Measurements from ENCODE around the gene ZCCHC7. TPM values are rescaled to one million over a fixed set of nuclear protein-coding genes. Genes with fewer than 3 reads are reported as not detected.

Gene ZCCHC7
- total and polyA plus RNA-seq, 2 experiments from 2014 or later: 29.8 to 38.8 TPM

- no peak for TF ChIP-seq ZNF462 (CRISPR knock-in tag; IDR thresholded peaks at IDR 0.05)
These were observed 20.0 kb upstream of the ZCCHC7 start (continued) for GRCh38 chr9:37100327-37100726.

- Mint-ChIP-seq H3K9me3 (no peaks in the 10 kb centered on the region), H3K4me1 (peaks cover 7% of the 10 kb centered on the region; the same call in 2 of the 3 replicates), H3K27me3 (ENCODE audit: insufficient read depth, low read depth, poor library complexity) (no peaks in the 10 kb centered on the region), H3K4me3 (no peak overlapping the region), H3K27ac (no peak overlapping the region), H3K36me3 (ENCODE audit: low read depth) (no peaks in the 10 kb centered on the region)
- H3K36me3 ChIP-seq (ENCODE audit: insufficient read depth): no peaks in the 10 kb centered on the region
- no peak for DNase-seq (ENCODE audit: low spot score)
- 0 out of 2 replicates have a peak, but pooled peaks cover 2% of the 10 kb centered on the region for H3K4me1 ChIP-seq (ENCODE audit: insufficient read depth)
- peak; percentile 53 for ATAC-seq
- H3K27me3 ChIP-seq (ENCODE audit: insufficient read depth): no peaks in the 10 kb centered on the region
- H4K20me1 ChIP-seq (replicated peaks; ENCODE audit: insufficient read depth): no peaks in the 10 kb centered on the region
- no peak overlapping the region for H3K4me2 ChIP-seq
- H2AFZ ChIP-seq: no peak overlapping the region
- H3K79me2 ChIP-seq (replicated peaks; ENCODE audit: insufficient read depth): no peaks in the 10 kb centered on the region
- 0 out of 2 replicates have a peak, but pooled peaks cover 6% of the 10 kb centered on the region for H3K9me2 ChIP-seq (ENCODE audit: insufficient read depth)
- H3F3A ChIP-seq (replicated peaks; ENCODE audit: low read depth): no peaks in the 10 kb centered on the region
- no peak overlapping the region for H3K4me3 ChIP-seq
- no peak overlapping the region for H3K27ac ChIP-seq (ENCODE audit: low read depth)
- no peak for TF ChIP-seq ZNF462 (CRISPR knock-in tag; IDR thresholded peaks at IDR 0.05)
- no peak for TF ChIP-seq CREB1 (CRISPR knock-in tag; IDR thresholded peaks at IDR 0.05; ENCODE audit: low read depth)
- TF ChIP-seq EZH2 (IDR thresholded peaks at IDR 0.05; ENCODE audit: low read depth, unreplicated experiment): no peak
- TF ChIP-seq EZH2phosphoT487 (IDR thresholded peaks at IDR 0.05; ENCODE audit: unreplicated experiment): no peak
- no peak for TF ChIP-seq ETS1 (IDR thresholded peaks at IDR 0.05)
- no peak for TF ChIP-seq POLR2AphosphoS5 (IDR thresholded peaks at IDR 0.05; ENCODE audit: low read depth)
These were observed 19.6 kb upstream of the ZCCHC7 start for GRCh38 chr9:37100741-37101140.
